SK-N-MC (cell line): ENCODE measurements around the gene C3orf22.

ENCODE experiments used
- EZH2 ChIP-seq: fragments of 200-600 bp; sonication (generic); IDR thresholded peaks from one replicate; pipeline ENCODE4 v1.6.1; 2017; ENCODE audit warnings: antibody characterized with exemption
- FOXP2 ChIP-seq: optimal IDR thresholded peaks from 2 replicates; pipeline ENCODE3; 2011; ENCODE audit warnings: mild to moderate bottlenecking, moderate library complexity; ENCODE audit not compliant: insufficient read depth; ENCODE audit errors: extremely low read length, control extremely low read depth
- POLR2AphosphoS5 ChIP-seq: IDR thresholded peaks from 2 replicates; pipeline ENCODE4 v1.6.1; 2012; ENCODE audit warnings: mild to moderate bottlenecking, low read depth, low read length, borderline replicate concordance

- TF ChIP-seq EZH2 (no peak), POLR2AphosphoS5 (no peak), FOXP2 (no peak)
Measured at GRCh38 chr3:126555795-126556636, 2.7 kb downstream of the C3orf22 start.
